OCI-LY3 (cell line): ENCODE data around the gene MAK.
"Not testable (repeated sequence)": the region's sequence is repeated elsewhere in the genome, so short reads cannot be mapped to it uniquely, and the experiment has no call there.

ENCODE experiments used
- H2AFZ ChIP-seq: fragments of 200-600, 300-600 bp; shearing (Covaris generic); 2 replicates; pipeline ENCODE4 v1.6.0; 2014; ENCODE audit warnings: antibody characterized with exemption, low read depth, low read length
- H3K27ac ChIP-seq: fragments of 200-600, 300-600 bp; sonication (generic); 2 replicates; pipeline ENCODE4 v1.5.1; 2014; ENCODE audit warnings: mild to moderate bottlenecking, low read length, moderate library complexity, mixed read lengths
- H3K27me3 ChIP-seq: fragments of 200-600, 300-600 bp; sonication (generic); 2 replicates; pipeline ENCODE4 v1.6.1; 2014; ENCODE audit warnings: low read depth, low read length, mixed read lengths
- H3K36me3 ChIP-seq: fragments of 200-600, 300-600 bp; sonication (generic); replicated peaks from 2 replicates; pipeline ENCODE3; 2014; ENCODE audit warnings: low read depth, low read length, mixed read lengths
- H3K4me1 ChIP-seq: fragments of 300-600, 200-600 bp; sonication (generic); 2 replicates; pipeline ENCODE4 v1.6.1; 2014; ENCODE audit warnings: low read length, mixed read lengths
- H3K4me2 ChIP-seq: fragments of 200-600, 300-600 bp; sonication (generic); 2 replicates; pipeline ENCODE4 v1.6.1; 2014; ENCODE audit warnings: low read length, mixed read lengths
- H3K4me3 ChIP-seq: fragments of 300-600, 200-600 bp; sonication (generic); 2 replicates; pipeline ENCODE4 v1.5.1; 2014; ENCODE audit warnings: antibody characterized with exemption, mild to moderate bottlenecking, low read length, moderate library complexity
- H3K79me2 ChIP-seq: fragments of 300-600, 200-600 bp; shearing (Covaris generic); 2 replicates; pipeline ENCODE4 v1.6.1; 2014; ENCODE audit warnings: mild to moderate bottlenecking, low read length, mixed read lengths
- H3K9ac ChIP-seq: fragments of 300-600, 200-600 bp; shearing (Covaris generic); 2 replicates; pipeline ENCODE4 v1.6.0; 2014; ENCODE audit warnings: mild to moderate bottlenecking, low read length, moderate library complexity
- H3K9me3 ChIP-seq: fragments of 200-600, 300-600 bp; shearing (Covaris generic); 2 replicates; pipeline ENCODE4 v1.6.1; 2014; ENCODE audit warnings: low read length, mixed read lengths; ENCODE audit not compliant: insufficient read depth
- H4K20me1 ChIP-seq: fragments of 200-600, 300-600 bp; sonication (generic); 2 replicates; pipeline ENCODE4 v1.6.1; 2016; ENCODE audit warnings: low read length, mixed read lengths; ENCODE audit not compliant: insufficient read depth
- CTCF ChIP-seq: fragments of 200-600, 300-600 bp; sonication (generic); IDR thresholded peaks from 2 replicates; pipeline ENCODE4 v1.5.1; 2014; ENCODE audit warnings: antibody characterized with exemption, low read length, low read depth
- EZH2phosphoT487 ChIP-seq: fragments of 200-600 bp; shearing (Covaris generic); IDR thresholded peaks from 2 replicates; pipeline ENCODE4 v1.6.1; 2018; ENCODE audit warnings: antibody characterized with exemption, mixed run types, low read depth

The MAK gene

DNA sequence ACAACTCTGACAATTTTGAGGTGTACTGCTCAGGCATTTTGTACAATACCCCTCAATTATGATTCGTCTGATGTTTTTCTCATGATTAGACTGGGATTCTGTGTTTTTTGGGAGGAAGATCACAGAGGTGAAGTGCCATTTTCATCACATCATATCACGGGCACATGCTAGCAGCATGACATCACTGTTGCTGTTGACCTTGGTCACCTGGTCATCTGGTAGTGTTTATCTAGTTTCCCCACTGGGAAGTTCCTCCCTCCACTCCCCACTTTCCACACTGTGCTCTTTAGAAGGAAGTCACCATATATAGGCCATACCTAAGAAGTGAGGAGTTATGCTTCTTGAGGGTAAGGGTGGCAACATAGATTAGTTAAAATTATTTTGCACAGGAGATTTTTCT lies 22.7 kb upstream of the MAK start:
- Histone ChIP-seq H3K4me1 (no peaks in the 10 kb centered on the region), H2AFZ (no peak overlapping the region), H3K9me3 (no peaks in the 10 kb centered on the region), H4K20me1 (no peaks in the 10 kb centered on the region), H3K36me3 (no peaks in the 10 kb centered on the region), H3K9ac (no peak overlapping the region), H3K27me3 (no peaks in the 10 kb centered on the region), H3K4me2 (no peak overlapping the region), H3K27ac (no peak overlapping the region), H3K4me3 (no peak overlapping the region), H3K79me2 (no peaks in the 10 kb centered on the region)
- TF ChIP-seq CTCF (no peak), EZH2phosphoT487 (no peak)

- Histone ChIP-seq H3K9me3 (no peaks in the 10 kb centered on the region), H4K20me1 (no peaks in the 10 kb centered on the region), H3K27ac (no peak overlapping the region), H3K4me2 (no peak overlapping the region), H2AFZ (no peak overlapping the region), H3K36me3 (no peaks in the 10 kb centered on the region), H3K4me3 (no peak overlapping the region), H3K79me2 (no peaks in the 10 kb centered on the region), H3K27me3 (no peaks in the 10 kb centered on the region), H3K9ac (no peak overlapping the region), H3K4me1 (peaks cover 6% of the 10 kb centered on the region; the same call in 1 of the 2 replicates)
- TF ChIP-seq CTCF (no peak), EZH2phosphoT487 (no peak)
Observed at GRCh38 chr6:10857259-10857658, 18.9 kb upstream of the MAK start.

DNA sequence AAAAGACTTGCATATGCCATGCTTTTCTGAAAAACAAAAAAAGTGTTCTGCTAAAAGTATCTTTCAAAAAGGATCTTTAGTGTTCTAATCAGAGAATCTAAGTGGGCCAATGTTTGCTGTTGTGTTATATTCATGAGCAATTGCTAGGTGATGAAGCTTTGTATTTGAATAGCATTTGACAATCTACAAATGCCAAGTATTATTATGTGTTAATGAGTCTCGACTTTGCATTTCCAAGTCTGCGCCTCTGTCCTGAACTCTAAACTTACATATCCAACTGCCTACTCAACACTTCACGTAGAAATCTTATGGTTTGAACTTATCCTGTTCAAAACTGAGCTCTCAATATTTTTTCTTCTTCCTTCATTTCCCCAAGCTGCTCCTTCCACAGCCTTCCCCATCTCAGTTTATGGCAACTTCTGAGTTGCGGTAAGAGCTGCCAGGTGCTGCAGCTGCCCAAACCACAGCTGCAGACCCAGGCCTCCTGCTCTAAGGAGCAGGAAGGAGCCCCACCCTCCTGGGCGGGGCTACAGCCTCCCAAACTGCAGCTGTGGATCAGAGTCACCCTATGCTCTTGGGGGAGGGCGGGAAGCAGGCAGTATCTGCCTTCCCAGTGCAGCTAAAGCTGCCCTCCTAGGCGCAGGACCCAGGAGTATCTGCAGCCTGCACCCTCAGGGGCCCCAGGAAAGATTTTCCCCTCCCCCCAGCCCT lies 16.7 kb upstream of the MAK start:
- Histone ChIP-seq H3K79me2 (no peaks in the 10 kb centered on the region), H3K27me3 (no peaks in the 10 kb centered on the region), H3K9me3 (no peaks in the 10 kb centered on the region), H3K36me3 (no peaks in the 10 kb centered on the region), H2AFZ (no peak overlapping the region), H3K9ac (no peak overlapping the region), H3K4me1 (peaks cover 6% of the 10 kb centered on the region; the same call in 1 of the 2 replicates), H3K4me2 (peak overlapping the region; percentile 12; the same call in 1 of the 2 replicates), H3K4me3 (no peak overlapping the region), H3K27ac (no peak overlapping the region), H4K20me1 (no peaks in the 10 kb centered on the region)
- TF ChIP-seq CTCF, result no peak
- TF ChIP-seq EZH2phosphoT487, result no peak

- H3K27ac ChIP-seq, H3K79me2 ChIP-seq, H3K27me3 ChIP-seq, H3K4me3 ChIP-seq, H3K36me3 ChIP-seq, H4K20me1 ChIP-seq, H3K9ac ChIP-seq, H3K4me2 ChIP-seq, H3K4me1 ChIP-seq, H2AFZ ChIP-seq, H3K9me3 ChIP-seq: not testable (repeated sequence)
Observed at GRCh38 chr6:10853849-10854300, 15.5 kb upstream of the MAK start.
